Testis (tissue), 2 donors: ENCODE data around the gene ARV1.

Experiments
- CTCF ChIP-seq, 3 experiments: fragments of 450-650 bp in 2 of 3; fragments of 200-600 bp in 1 of 3; sonication (generic) in 1 of 3; IDR thresholded peaks; one replicate each; pipeline ENCODE4 v1.5.1; 2016 to 2019; ENCODE audit warnings: antibody characterized with exemption in 3 of 3, mild to moderate bottlenecking in 2 of 3, moderate library complexity in 1 of 3
- POLR2A ChIP-seq: fragments of 450-650 bp; IDR thresholded peaks from one replicate; pipeline ENCODE4 v1.6.1; 2017; ENCODE audit warnings: antibody characterized with exemption, mild to moderate bottlenecking, moderate library complexity

DNA sequence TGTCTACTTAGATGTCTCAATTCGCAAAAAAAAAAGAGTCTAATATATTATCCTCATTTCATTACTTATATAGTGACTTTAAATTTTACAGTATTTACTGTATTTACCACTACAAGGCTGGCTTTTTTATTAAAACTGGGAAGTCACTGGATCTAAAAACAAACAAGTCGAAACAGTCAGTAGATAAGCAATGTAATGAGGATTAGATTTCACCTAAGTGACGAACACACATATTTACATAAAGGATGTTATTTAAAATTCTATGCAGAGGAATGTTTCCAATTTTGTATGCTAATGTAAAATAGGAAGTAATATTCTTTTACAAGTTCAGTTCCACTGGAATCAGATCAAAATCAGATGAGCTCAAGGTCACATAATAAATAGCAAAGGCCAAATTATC is 28.5 kb upstream of the ARV1 start:
- TF ChIP-seq CTCF (IDR thresholded peaks at IDR 0.05) (no peak), POLR2A (no peak)
